ENCODE measurements around the gene MGAT4A.
"Not testable (repeated sequence)": the region's sequence is repeated elsewhere in the genome, so short reads cannot be mapped to it uniquely, and the experiment has no call there.

The MGAT4A gene

GRCh38 chr2:98730053-98730706 is 752 bp downstream of the MGAT4A start:
- DNase-seq (ENCODE audit: low spot score), result peak; percentile 66

- DNase-seq (ENCODE audit: low spot score), result no peak
Measured at GRCh38 chr2:98729652-98730051, 1.3 kb downstream of the MGAT4A start.

GRCh38 chr2:98728088-98728718 is 2.7 kb downstream of the MGAT4A start:
- not testable (repeated sequence) for DNase-seq (ENCODE audit: low spot score)

GRCh38 chr2:98727369-98728087 is 3.4 kb downstream of the MGAT4A start:
- DNase-seq (ENCODE audit: low spot score), result no peak

- DNase-seq (ENCODE audit: low spot score), result no peak
Measured at GRCh38 chr2:98726735-98727368, 4.1 kb downstream of the MGAT4A start.

DNA sequence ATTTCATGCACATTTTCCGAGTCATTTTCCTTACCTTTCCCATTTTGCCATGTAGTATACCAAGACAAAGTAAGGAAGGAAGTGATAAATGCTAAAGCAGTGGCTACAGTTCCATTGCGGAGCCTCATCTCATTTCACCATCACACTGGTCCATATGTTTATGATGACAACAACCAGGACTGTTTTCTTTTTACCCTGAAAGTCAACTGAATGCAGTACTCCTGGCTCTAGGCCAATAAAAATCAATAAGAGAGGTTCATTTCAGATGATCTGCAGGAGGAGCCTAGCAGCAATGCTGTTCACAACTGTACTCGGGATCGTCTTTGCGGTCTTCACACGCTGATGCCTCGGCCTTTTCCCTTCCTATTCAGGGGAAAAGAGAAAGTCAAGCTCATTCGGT is 4.7 kb downstream of the MGAT4A start:
- no peak for DNase-seq (ENCODE audit: low spot score)

DNA sequence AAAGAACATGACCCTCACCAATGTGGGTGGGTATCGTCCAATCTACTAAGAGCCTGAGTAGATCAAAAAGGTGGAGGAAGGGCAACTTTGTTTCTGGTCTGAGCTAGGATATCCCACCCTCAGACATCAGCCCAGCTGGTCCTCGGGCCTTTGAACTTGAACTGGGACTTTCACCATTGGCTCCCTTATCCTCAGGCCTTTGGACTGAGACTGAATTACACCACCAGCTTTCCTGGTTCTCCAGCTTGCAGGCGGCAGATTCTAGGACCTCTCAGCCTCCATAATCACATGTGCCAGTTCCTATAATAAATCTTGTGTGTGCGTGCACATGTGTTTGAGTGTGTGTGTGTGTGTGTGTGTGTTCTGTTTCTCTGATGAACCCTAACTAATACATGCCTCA is 10.6 kb downstream of the MGAT4A start:
- no peak for DNase-seq (ENCODE audit: low spot score)

- DNase-seq (ENCODE audit: low spot score), result no peak
Measured at GRCh38 chr2:98717621-98718020, 13.3 kb downstream of the MGAT4A start.

GRCh38 chr2:98716786-98717185 is 14.1 kb downstream of the MGAT4A start:
- DNase-seq (ENCODE audit: low spot score), result no peak

- DNase-seq (ENCODE audit: low spot score), result no peak
Measured at GRCh38 chr2:98715812-98716451, 15.0 kb downstream of the MGAT4A start.

GRCh38 chr2:98713332-98714015 is 17.5 kb downstream of the MGAT4A start:
- no peak for DNase-seq (ENCODE audit: low spot score)

GRCh38 chr2:98712145-98712544 is 18.8 kb downstream of the MGAT4A start:
- DNase-seq (ENCODE audit: low spot score), result no peak

DNA sequence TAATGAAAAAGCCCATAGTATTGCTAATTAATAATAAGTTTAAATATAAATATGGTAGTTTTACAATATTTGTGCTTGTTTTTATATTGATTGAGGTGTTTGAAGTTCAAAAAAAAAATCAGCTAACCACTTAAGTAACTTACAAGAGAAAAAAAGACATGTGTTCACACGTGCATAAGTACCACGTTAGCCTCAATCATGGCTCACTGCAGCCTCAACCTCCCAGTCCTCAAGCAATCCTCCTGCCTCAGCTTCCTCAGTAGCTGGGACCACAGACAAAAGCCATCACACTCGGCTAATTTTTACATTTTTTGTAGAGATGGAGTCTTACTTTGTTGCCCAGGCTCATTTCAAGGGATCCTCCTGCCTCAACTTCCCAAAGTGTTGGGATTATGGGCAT is 19.4 kb downstream of the MGAT4A start:
- DNase-seq (ENCODE audit: low spot score), result no peak

GRCh38 chr2:98710734-98711133 is 20.2 kb downstream of the MGAT4A start:
- no peak for DNase-seq (ENCODE audit: low spot score)

DNA sequence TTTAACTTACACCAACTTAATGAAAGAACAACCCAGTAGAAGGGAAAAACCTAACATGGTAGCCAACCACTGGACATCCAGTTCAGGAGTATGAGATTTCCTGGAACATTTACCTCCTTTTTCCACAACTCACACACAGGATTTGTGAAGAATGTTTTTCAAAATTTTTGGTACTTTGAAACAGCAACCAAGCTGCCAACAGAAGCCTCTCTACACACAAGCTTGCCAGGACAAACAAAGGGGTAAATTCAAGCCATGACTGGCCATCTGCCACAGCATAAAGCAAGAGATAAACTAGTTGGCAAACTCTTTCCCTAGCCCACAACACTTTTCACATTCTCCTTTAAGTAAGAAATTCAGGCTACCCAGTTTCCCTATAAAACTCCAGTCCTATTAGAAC is 21.4 kb downstream of the MGAT4A start:
- DNase-seq (ENCODE audit: low spot score), result no peak

GRCh38 chr2:98708396-98709186 is 22.3 kb downstream of the MGAT4A start:
- no peak for DNase-seq (ENCODE audit: low spot score)

DNA sequence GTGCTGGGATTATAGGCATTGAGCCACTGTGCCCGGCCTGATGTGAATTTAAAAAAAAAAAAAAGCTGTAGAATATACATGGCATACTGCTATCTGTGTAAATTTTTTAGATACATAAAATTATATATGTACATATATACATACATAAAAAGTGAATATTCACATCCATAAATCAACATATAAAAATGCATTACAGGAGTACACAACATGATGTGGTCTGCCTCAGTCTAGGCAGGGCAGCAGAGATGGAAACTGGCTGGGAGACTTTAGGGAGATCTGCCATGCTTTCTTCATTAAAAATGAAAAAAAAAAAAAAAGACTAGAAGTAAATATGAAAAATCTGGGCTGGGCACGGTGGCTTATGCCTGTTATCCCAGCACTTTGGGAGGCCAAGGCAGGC is 24.3 kb downstream of the MGAT4A start:
- no peak for DNase-seq (ENCODE audit: low spot score)

DNA sequence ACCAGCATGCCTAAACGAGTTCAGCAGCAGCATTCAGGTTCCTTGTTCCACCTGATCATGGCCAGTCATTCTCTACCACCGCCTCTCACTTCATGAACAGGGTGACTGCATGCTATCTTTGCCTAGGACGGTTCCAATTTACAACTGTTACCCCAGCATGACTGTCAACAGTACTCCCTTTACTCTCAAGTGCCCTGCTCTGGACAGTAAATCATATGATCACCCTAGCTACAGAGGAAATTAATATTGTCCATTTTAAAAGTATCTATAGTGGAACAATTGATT is 25.7 kb downstream of the MGAT4A start:
- DNase-seq (ENCODE audit: low spot score), result no peak

DNA sequence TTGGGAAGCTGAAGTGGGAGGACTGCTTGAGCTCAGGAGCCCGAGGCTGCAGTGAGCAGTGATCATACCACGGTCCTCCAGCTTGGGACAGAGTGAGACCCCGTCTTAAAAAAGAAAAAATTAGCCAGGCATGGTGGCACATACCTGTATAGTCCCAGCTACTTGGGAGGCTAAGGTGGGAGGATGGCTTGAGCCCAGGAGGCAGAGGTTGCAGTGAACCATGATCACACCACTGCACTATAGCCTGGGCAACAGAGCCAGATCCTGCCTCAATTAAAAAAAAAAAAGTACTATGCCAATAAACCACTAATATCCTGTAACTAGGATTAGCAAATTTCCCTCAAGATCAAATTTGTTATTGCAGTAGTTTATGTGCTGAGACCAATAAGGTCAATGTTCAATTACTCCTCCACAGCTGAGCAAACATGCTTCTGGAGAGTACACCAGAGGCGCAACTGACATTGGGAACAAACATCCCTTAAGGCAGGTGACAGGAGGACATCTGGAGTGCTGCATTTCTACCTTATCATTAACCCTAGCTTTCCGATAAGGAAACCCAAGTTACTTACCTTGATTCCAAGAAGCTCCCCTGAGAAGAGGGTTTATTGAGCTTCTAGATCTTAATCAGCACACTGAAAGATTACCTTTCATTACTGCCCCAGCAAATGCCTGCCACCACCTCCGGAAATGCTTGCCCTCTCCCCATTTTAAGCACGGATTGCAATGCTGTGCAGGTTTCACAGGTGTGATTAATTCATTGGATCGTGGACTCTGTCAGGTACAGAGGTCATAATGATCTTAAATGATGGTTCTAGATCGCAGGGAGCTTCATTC is 26.2 kb downstream of the MGAT4A start:
- DNase-seq (ENCODE audit: low spot score), result no peak

DNA sequence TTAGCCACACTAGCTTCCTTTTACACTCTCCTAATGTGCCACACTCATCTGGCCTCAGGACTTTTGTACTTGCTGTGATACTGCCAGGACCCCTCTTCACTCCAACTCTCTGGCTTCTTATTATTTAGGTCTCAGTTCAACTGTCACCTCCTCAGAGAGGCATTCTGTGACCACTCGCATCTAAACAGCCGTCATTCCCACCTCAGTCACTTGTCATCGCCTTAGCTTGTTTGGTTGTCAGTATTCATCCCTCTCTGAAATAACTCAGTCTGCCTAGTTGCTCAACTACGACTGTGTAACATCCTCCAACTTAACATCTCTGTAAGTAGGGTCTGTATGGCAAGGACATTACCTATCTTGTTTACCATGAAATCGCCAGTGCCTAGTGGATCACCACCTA is 27.2 kb downstream of the MGAT4A start:
- no peak for DNase-seq (ENCODE audit: low spot score)

Data from ecto neural progenitor cell (in vitro differentiated cells).